NCI-H524 (cell line): ENCODE results near the gene MRPL9.

Experiments used
- DNase-seq, 2 experiments: peaks; one replicate each; lab custom pipeline; 2025; lab: John Stamatoyannopoulos, UW

Gene MRPL9

GRCh38 chr1:151733126-151733525 is 30.2 kb downstream of the MRPL9 start:
- DNase-seq = no peak

DNA sequence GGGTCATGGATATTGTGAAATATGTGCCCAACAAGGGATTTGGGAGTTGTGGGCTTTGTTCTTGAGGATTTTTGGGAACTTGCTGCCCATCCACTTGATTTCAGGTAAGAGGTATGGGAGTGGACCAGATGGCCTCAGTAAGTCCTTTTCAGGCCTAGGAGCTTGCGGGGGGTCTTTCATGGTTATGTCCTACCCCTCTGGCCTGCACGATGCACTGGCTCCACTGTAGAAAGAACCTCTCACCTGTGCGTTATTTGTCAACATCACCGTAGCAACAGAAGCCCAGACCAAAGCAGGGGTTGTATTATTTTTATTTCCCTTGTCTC is 33.4 kb downstream of the MRPL9 start:
- DNase-seq = no peak

- DNase-seq = no peak
These were observed 33.9 kb downstream of the MRPL9 start for GRCh38 chr1:151729157-151729965.

DNA sequence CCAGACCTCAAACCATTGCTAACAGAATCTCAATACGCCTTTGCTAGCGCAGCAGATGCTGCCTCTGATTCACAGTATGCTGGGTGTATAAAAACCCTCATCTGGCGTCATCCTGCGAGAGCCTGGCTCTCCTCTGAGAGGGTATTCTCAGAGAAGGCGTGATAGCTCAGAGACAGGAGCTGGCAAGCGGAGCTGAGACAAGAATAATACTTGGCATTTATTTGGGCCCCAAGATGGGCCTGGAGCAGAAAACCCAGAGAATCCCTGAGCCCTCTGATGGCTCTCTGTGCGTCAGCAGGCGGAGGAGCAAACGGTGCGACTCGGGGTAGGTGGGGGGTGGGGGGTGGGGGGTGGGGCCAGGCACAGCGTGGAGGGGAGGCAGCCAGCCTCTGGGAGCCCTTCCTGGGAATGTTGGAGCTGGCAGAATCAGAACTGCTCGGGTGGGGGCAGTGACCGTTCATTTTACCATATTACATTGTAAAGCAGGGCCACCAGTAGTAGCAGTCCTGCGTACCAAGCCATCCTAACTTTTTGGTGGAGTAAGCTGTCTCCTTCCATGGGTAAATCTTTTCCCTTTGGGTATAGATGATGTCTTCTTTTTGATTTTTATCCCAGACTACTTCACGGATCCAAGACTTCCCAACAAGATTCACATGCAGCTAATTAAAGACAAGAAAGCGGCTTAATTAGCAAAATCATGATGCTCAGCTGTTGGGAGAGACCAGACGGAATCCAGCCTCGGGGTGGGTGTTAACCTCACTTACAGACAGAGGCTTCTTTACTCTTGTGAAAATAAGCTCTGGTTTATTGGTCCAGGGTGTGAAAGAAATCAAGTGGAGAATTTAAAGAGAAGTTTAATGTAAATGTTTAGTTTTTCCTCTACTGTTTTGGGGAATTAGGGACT is 34.9 kb downstream of the MRPL9 start:
- DNase-seq = peak in 1 of 2 experiments; percentile 58

GRCh38 chr1:151723726-151724370 is 39.4 kb downstream of the MRPL9 start:
- DNase-seq = no peak

DNA sequence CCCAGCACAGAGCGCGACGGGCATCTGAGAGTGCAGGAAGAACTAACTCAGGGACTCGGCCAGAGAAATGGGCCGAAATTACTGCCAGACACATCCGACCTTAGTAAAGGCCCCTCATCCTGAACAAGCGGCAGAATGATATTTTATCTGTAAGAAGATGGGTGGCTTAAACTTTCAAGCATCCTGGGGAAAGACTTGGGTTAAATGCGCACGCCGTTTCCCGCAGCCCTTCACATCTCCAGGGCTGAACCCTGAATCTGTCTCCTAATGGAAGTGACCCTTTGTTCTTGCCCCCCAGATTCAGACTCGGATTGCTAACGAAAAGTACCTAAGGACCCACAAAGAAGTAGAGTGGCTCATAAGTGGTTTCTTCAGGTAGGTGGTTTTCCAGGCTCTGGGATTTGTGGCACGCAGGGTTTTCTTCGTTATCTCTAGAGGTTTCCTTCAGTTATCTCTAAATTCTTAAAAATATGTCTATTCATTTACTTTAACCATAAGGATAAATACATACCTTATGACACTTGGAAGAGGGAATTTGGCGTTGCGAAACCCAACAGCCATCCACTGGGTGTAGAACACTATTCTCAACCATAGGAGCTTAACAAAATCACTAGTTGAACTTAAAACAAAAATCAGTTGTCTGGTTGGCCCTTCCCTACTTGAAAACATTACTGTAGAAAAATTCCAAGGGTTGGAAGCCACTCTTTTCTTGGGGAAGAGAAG is 41.3 kb downstream of the MRPL9 start:
- no peak for DNase-seq

DNA sequence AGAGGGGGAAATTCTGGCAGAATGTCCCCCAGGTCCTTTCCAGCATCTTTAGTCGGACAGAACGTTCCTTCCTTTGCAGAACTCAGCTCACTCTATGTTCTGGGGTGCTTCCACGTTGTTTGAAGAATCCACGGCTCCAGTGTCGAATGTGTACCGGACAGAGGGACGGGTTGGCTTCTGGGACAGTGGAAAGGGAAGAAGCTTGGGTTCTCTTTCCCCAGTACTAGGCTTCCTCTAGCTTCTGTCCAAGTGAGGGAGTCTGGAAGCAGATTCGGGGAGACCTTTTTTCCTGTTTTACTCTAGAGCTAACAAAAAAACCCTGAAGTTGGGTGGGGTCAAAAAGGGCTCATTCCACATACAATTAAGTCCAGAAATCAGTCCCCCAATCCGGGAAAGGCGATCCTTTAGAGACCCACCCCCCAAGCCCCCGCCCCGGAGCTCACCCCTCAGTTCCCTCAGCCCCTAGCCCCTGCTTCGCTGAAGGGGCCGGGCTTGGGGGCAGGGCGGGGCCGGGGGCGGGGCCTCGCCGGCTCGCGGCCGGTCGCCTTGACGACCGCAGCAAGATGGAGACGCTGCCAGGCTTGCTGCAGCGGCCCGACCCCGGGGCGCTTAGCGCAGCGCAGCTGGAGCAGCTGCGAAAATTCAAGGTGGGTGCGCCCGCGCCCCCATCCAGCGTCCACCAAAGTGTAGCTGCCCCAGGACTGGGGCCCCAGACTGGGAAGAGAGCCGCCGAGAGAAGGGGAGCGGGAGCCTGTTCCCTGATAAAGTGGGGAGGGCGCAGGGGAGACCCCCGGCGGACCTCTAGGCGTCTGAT is 42.1 kb downstream of the MRPL9 start, which contains the start of gene RIIAD1:
RIIAD1 (plus strand) TSS at position 549 of the 814 bp plus-strand sequence; CDS start at position 564, 15 bp downstream.
- DNase-seq = peak in 1 of 2 experiments; percentile 16

GRCh38 chr1:151720554-151720953 is 42.7 kb downstream of the MRPL9 start:
- DNase-seq = no peak

GRCh38 chr1:151720125-151720524 is 43.2 kb downstream of the MRPL9 start:
- DNase-seq = peak in 1 of 2 experiments; percentile 22

GRCh38 chr1:151718666-151719065 is 44.6 kb downstream of the MRPL9 start:
- no peak for DNase-seq

DNA sequence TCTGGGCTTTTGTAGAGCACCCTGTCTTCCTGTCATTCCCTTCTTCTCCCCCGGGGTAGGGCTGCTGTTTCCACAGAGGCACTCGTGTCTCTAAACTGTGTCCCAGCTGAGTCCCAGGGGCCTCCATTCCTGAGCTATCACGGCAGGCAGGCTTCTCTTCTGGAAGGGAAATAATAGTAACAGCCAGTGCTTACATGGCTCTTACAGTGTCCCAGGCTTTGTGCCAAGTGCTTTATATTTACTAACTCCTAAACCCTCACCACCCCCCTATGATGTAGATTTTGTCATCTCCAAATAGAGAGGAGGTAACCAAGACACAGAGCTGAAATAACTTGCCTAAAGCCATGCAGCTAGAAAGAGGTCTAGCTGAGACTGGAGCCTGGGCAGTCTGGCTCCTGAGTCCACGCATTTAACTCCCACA is 45.3 kb downstream of the MRPL9 start:
- no peak for DNase-seq

- DNase-seq = peak; percentile 96 to 97
These were observed 46.3 kb downstream of the MRPL9 start, which contains the start of gene CELF3 for GRCh38 chr1:151716771-151717631. Gene CELF3, minus strand, starts transcription at chr1:151716803. Its CDS starts 783 bp downstream, at chr1:151716020.

- DNase-seq = no peak
These were observed 46.9 kb downstream of the MRPL9 start for GRCh38 chr1:151716405-151716762.

DNA sequence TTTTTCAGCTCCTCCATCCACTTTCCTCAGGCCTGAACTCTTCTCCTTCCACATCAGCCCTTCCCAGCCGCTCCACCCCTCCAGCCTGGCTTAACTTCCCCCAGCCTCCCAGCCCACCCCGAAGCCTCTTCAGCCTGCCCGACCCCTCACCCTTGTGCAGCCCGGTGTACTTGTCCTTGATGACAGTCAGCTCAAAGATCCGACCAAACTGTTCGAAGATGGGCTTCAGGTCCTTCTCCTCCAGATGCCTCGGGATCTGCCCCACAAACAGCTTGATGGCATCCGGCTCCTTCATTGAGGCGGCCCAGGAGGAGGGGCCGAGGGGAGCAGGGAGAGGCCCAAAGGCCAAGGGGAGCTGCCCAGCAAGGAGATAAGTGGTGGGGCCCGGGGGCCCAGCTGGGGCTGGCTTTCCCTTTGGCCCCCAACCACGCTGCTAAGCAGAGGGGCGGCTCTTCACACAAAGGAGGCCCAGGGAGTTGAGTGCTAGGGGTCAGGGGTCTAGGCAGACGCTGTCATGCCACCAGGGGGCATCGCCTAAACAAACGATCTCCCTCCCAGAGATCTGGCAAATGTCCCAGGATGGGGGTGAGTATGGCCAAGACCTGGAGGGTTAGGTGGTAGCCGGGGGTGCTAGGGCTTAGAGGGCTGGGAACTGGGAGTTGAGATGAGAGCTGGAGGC is 47.4 kb downstream of the MRPL9 start:
- DNase-seq = peak; percentile 65 to 77

GRCh38 chr1:151714820-151715725 is 48.2 kb downstream of the MRPL9 start:
- DNase-seq = no peak

DNA sequence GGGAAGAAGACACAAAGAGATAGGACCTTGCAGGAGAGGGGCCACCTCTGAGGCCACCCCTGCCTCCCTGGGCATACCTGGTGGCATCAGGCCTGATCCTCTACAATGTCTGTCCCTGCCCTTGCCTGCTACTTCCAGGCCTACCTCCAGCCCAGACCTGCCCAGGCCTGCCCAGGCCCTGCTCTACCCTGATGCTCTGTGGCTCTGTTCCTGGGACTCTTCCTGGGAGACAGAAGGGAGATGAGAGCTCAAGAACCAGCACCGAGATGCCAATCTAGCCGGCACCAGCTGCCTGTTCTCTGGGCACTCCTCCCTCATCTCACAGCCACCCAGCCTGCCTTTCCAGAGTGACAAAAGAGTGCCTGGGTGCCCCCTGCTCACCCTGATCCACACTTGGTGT is 49.4 kb downstream of the MRPL9 start:
- peak in 1 of 2 experiments; percentile 29 for DNase-seq

DNA sequence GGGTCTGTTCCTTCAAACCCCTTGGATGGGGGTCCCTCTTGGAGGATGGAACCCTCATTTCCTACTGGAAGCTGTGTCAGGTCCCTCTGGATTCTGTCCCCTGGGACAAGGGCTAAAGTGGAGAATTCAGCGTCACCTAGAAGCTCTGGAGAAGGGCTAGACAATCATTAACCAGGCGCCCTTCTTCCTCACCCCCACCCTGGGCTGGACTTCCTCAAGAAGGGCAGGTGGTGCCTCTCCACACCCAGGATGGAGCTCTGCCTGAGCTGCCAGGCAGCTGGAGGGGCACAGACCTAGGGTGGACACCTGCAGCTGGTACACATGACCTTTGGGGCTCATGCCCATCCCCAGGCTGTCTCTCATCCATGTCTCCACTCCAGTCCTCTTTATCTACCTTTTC is 50.3 kb downstream of the MRPL9 start:
- no peak for DNase-seq

GRCh38 chr1:151711951-151712350 is 51.3 kb downstream of the MRPL9 start:
- DNase-seq = no peak
